HEK293 (cell line): ENCODE measurements around the gene HTR1A.

Experiments used
- CTCF ChIA-PET: fragments of 350-600 bp; formaldehyde crosslinking; extraction: SDS; loops from one replicate; lab custom pipeline; 2021; ENCODE audit warnings: antibody characterized with exemption; lab: Yijun Ruan, JAX
- POLR2A ChIA-PET: fragments of 300-600 bp; formaldehyde crosslinking; extraction: SDS; loops from one replicate; lab custom pipeline; 2020; ENCODE audit warnings: antibody characterized with exemption, inconsistent platforms; lab: Yijun Ruan, JAX
- H3K27ac ChIP-seq: fragments of 200-500 bp; sonication (Bioruptor generic); 2 replicates; pipeline ENCODE4 v1.5.1; 2014; ENCODE audit warnings: low read depth, low read length, control low read depth, inconsistent platforms; ENCODE audit errors: extremely low read depth
- H3K36me3 ChIP-seq, 2 experiments: fragments of 200-500 bp in 1 of 2; sonication (Bioruptor generic) in 1 of 2; 1 replicate in 1 of 2; 2 replicates in 1 of 2; pipeline ENCODE4 v1.5.1; 2014 to 2017; ENCODE audit warnings: inconsistent platforms in 2 of 2, low read length in 2 of 2; ENCODE audit not compliant: control insufficient read depth in 2 of 2, insufficient read depth in 1 of 2
- H3K4me1 ChIP-seq: fragments of 200-500 bp; sonication (Bioruptor generic); 2 replicates; pipeline ENCODE4 v1.5.1; 2014; ENCODE audit warnings: mild to moderate bottlenecking, low read length, inconsistent platforms; ENCODE audit not compliant: control insufficient read depth, insufficient read depth
- H3K4me3 ChIP-seq: 2 replicates; pipeline ENCODE4 v1.5.1; 2011; ENCODE audit warnings: low read depth, mild to moderate bottlenecking, control low read depth, low read length, moderate library complexity
- H3K9me3 ChIP-seq: fragments of 200-500 bp; sonication (Bioruptor generic); 2 replicates; pipeline ENCODE4 v1.5.1; 2014; ENCODE audit warnings: low read depth, low read length, inconsistent platforms; ENCODE audit not compliant: control insufficient read depth, insufficient read depth
- EGR2 ChIP-seq: fragments of 450-650 bp; formaldehyde crosslinking; IDR thresholded peaks from 2 replicates; pipeline ENCODE4 v1.5.1; 2016; ENCODE audit warnings: low read depth, missing biosample characterization, missing genetic modification characterization
- GFI1B ChIP-seq: fragments of 450-650 bp; formaldehyde crosslinking; IDR thresholded peaks from 2 replicates; pipeline ENCODE4 v1.5.1; 2016; ENCODE audit warnings: missing biosample characterization, missing genetic modification characterization
- KLF10 ChIP-seq: fragments of 450-650 bp; IDR thresholded peaks from 2 replicates; pipeline ENCODE4 v1.5.1; 2018; ENCODE audit warnings: missing biosample characterization, mild to moderate bottlenecking, missing genetic modification characterization
- KLF7 ChIP-seq: fragments of 450-650 bp; formaldehyde crosslinking; IDR thresholded peaks from 2 replicates; pipeline ENCODE4 v1.5.1; 2016; ENCODE audit warnings: missing biosample characterization, missing genetic modification characterization, borderline replicate concordance
- PBX3 ChIP-seq: sonication (generic); formaldehyde crosslinking; IDR thresholded peaks from 2 replicates; pipeline ENCODE4 v1.8.1; 2022; ENCODE audit warnings: mild to moderate bottlenecking, moderate library complexity, missing genetic modification reagents
- RBAK ChIP-seq: fragments of 450-650 bp; formaldehyde crosslinking; IDR thresholded peaks from 2 replicates; pipeline ENCODE4 v1.5.1; 2016; ENCODE audit warnings: missing biosample characterization, missing genetic modification characterization
- SALL2 ChIP-seq: fragments of 450-650 bp; formaldehyde crosslinking; IDR thresholded peaks from 2 replicates; pipeline ENCODE4 v1.5.0; 2017; ENCODE audit warnings: missing biosample characterization, mild to moderate bottlenecking, missing genetic modification characterization, borderline replicate concordance
- ZBTB17 ChIP-seq: fragments of 450-650 bp; formaldehyde crosslinking; IDR thresholded peaks from 2 replicates; pipeline ENCODE4 v1.5.1; 2016; ENCODE audit warnings: missing biosample characterization, missing genetic modification characterization
- ZNF112 ChIP-seq: fragments of 450-650 bp; formaldehyde crosslinking; IDR thresholded peaks from 2 replicates; pipeline ENCODE4 v1.5.0; 2017; ENCODE audit warnings: missing biosample characterization, missing genetic modification characterization
- ZNF133 ChIP-seq: fragments of 450-650 bp; formaldehyde crosslinking; IDR thresholded peaks from 2 replicates; pipeline ENCODE4 v1.5.1; 2016; ENCODE audit warnings: missing biosample characterization, missing genetic modification characterization
- ZNF202 ChIP-seq: fragments of 450-650 bp; formaldehyde crosslinking; IDR thresholded peaks from 2 replicates; pipeline ENCODE4 v1.5.1; 2016; ENCODE audit warnings: missing biosample characterization, missing genetic modification characterization, borderline replicate concordance
- ZNF211 ChIP-seq: fragments of 450-650 bp; formaldehyde crosslinking; IDR thresholded peaks from 2 replicates; pipeline ENCODE4 v1.5.1; 2016; ENCODE audit warnings: low read depth, missing biosample characterization, missing genetic modification characterization
- ZNF214 ChIP-seq: fragments of 450-650 bp; formaldehyde crosslinking; IDR thresholded peaks from 2 replicates; pipeline ENCODE4 v1.5.1; 2017; ENCODE audit warnings: missing biosample characterization, mild to moderate bottlenecking, missing genetic modification characterization, borderline replicate concordance
- ZNF239 ChIP-seq: fragments of 450-650 bp; formaldehyde crosslinking; IDR thresholded peaks from 2 replicates; pipeline ENCODE4 v1.5.1; 2016; ENCODE audit warnings: missing biosample characterization, missing genetic modification characterization
- ZNF24 ChIP-seq: fragments of 450-650 bp; formaldehyde crosslinking; IDR thresholded peaks from 2 replicates; pipeline ENCODE4 v1.5.1; 2016; ENCODE audit warnings: missing biosample characterization, missing genetic modification characterization
- ZNF394 ChIP-seq: fragments of 450-650 bp; formaldehyde crosslinking; IDR thresholded peaks from 2 replicates; pipeline ENCODE4 v1.5.1; 2016; ENCODE audit warnings: missing biosample characterization, missing genetic modification characterization, mild to moderate bottlenecking, moderate library complexity, borderline replicate concordance
- ZNF560 ChIP-seq: fragments of 450-650 bp; formaldehyde crosslinking; IDR thresholded peaks from 2 replicates; pipeline ENCODE4 v1.5.1; 2017; ENCODE audit warnings: missing biosample characterization, missing genetic modification characterization, borderline replicate concordance
- ZNF585B ChIP-seq: fragments of 450-650 bp; formaldehyde crosslinking; IDR thresholded peaks from 2 replicates; pipeline ENCODE4 v1.5.1; 2016; ENCODE audit warnings: missing biosample characterization, missing genetic modification characterization
- ZNF626 ChIP-seq: fragments of 450-650 bp; sonication (Bioruptor Pico); formaldehyde crosslinking; IDR thresholded peaks from 2 replicates; pipeline ENCODE4 v1.5.1; 2018; ENCODE audit warnings: missing biosample characterization, missing genetic modification characterization, inconsistent platforms
- ZNF654 ChIP-seq: fragments of 450-650 bp; formaldehyde crosslinking; IDR thresholded peaks from 2 replicates; pipeline ENCODE4 v1.5.1; 2016; ENCODE audit warnings: low read depth, missing biosample characterization, missing genetic modification characterization
- ZNF658 ChIP-seq: fragments of 450-650 bp; formaldehyde crosslinking; IDR thresholded peaks from 2 replicates; pipeline ENCODE4; 2016; ENCODE audit warnings: missing biosample characterization, missing genetic modification characterization
- ZNF677 ChIP-seq: fragments of 450-650 bp; IDR thresholded peaks from 2 replicates; pipeline ENCODE4 v1.5.0; 2018; ENCODE audit warnings: missing biosample characterization, mild to moderate bottlenecking, missing genetic modification characterization, moderate library complexity
- ZNF768 ChIP-seq: fragments of 450-650 bp; formaldehyde crosslinking; IDR thresholded peaks from 2 replicates; pipeline ENCODE4 v1.5.1; 2018; ENCODE audit warnings: missing biosample characterization, mild to moderate bottlenecking, missing genetic modification characterization
- ZNF776 ChIP-seq: fragments of 450-650 bp; formaldehyde crosslinking; IDR thresholded peaks from 2 replicates; pipeline ENCODE4 v1.5.0; 2017; ENCODE audit warnings: missing biosample characterization, missing genetic modification characterization, borderline replicate concordance
- ZNF830 ChIP-seq: fragments of 450-650 bp; IDR thresholded peaks from 2 replicates; pipeline ENCODE4 v1.5.0; 2018; ENCODE audit warnings: missing biosample characterization, missing genetic modification characterization, low read depth, mild to moderate bottlenecking, moderate library complexity
- ZNF837 ChIP-seq: fragments of 450-650 bp; formaldehyde crosslinking; IDR thresholded peaks from 2 replicates; pipeline ENCODE4 v1.5.1; 2016; ENCODE audit warnings: missing biosample characterization, missing genetic modification characterization
- ZSCAN5A ChIP-seq: fragments of 450-650 bp; formaldehyde crosslinking; IDR thresholded peaks from 2 replicates; pipeline ENCODE4 v1.5.1; 2016; ENCODE audit warnings: missing biosample characterization, missing genetic modification characterization

The HTR1A gene

GRCh38 chr5:63962279-63962678 lies at the start of gene HTR1A:
HTR1A (minus strand) TSS chr5:63962445; CDS start chr5:63961719, 726 bp downstream.
- Histone ChIP-seq H3K27ac (no peak within 1 kb of the TSS), H3K4me3 (no peak within 1 kb of the TSS), H3K4me1 (no peaks in the 10 kb centered on the region), H3K9me3 (no peaks in the 10 kb centered on the region), H3K36me3 (no peaks in the 10 kb centered on the region)
- ChIA-PET POLR2A (no interaction called here), CTCF (interaction anchor here (0.6 to 1.6 kb wide), 4 partner anchors 67 to 1139 kb away, joined by 3 to 4 read pairs (median 4); no protein-coding TSS in a partner anchor)
- no peak for TF ChIP-seq ZNF654
- TF ChIP-seq GFI1B (tag by site-specific recombination): no peak
- TF ChIP-seq ZNF133 (tag by site-specific recombination): no peak
- no peak for TF ChIP-seq ZNF239 (tag by site-specific recombination)
- TF ChIP-seq ZNF768: no peak
- TF ChIP-seq ZNF24: no peak
- TF ChIP-seq ZNF585B: no peak
- TF ChIP-seq ZSCAN5A (tag by site-specific recombination): no peak
- TF ChIP-seq ZNF560 (tag by site-specific recombination): no peak
- TF ChIP-seq ZBTB17 (tag by site-specific recombination): no peak
- no peak for TF ChIP-seq ZNF626 (tag by site-specific recombination)
- TF ChIP-seq EGR2: no peak
- TF ChIP-seq ZNF112: no peak
- TF ChIP-seq ZNF394: no peak
- no peak for TF ChIP-seq PBX3 (CRISPR knock-in tag)
- TF ChIP-seq ZNF658 (tag by site-specific recombination): no peak
- no peak for TF ChIP-seq KLF10 (tag by site-specific recombination)
- no peak for TF ChIP-seq ZNF837
- TF ChIP-seq KLF7: no peak
- no peak for TF ChIP-seq ZNF214 (tag by site-specific recombination)

GRCh38 chr5:64003966-64004365 lies 41.7 kb upstream of the HTR1A start:
- ChIA-PET POLR2A (no interaction called here), CTCF (no interaction called here)
- Histone ChIP-seq H3K4me1 (no peaks in the 10 kb centered on the region), H3K27ac (no peak overlapping the region), H3K4me3 (no peak overlapping the region), H3K36me3 (no peaks in the 10 kb centered on the region), H3K9me3 (no peaks in the 10 kb centered on the region)
- TF ChIP-seq ZNF658 (tag by site-specific recombination) (no peak), ZNF394 (no peak)

- H3K4me3 ChIP-seq: no peak overlapping the region
- H3K27ac ChIP-seq: no peak overlapping the region
- ChIA-PET CTCF (no interaction called here), POLR2A (no interaction called here)
- TF ChIP-seq ZNF202 (tag by site-specific recombination): no peak
- no peak for TF ChIP-seq SALL2 (tag by site-specific recombination)
- no peak for TF ChIP-seq RBAK (tag by site-specific recombination)
- no peak for TF ChIP-seq ZNF830 (tag by site-specific recombination)
- no peak for TF ChIP-seq ZNF677 (tag by site-specific recombination)
- TF ChIP-seq ZNF211 (tag by site-specific recombination): no peak
- TF ChIP-seq ZNF776 (tag by site-specific recombination): no peak
- H3K9me3 ChIP-seq: no peaks in the 10 kb centered on the region
- H3K4me1 ChIP-seq: no peaks in the 10 kb centered on the region
- H3K36me3 ChIP-seq: no peaks in the 10 kb centered on the region
Measured at GRCh38 chr5:64000096-64000495, 37.9 kb upstream of the HTR1A start.
